Measurements from ENCODE around the gene PODXL2. TPM values are rescaled to one million over a fixed set of nuclear protein-coding genes. Genes with fewer than 3 reads are reported as not detected.

Gene PODXL2
- total RNA-seq, 1 donor from 2014 or later, result 1.4 TPM

- DNase-seq (ENCODE audit: missing footprints) (no peak), ATAC-seq (no peak)
- intact Hi-C loops (cut with DNase I), result no loop called here
These were observed 82.9 kb downstream of the PODXL2 start for GRCh38 chr3:127711896-127712295.

GRCh38 chr3:127712461-127712860, 83.5 kb downstream of the PODXL2 start:
- no peak for DNase-seq (ENCODE audit: missing footprints)
- intact Hi-C loops (cut with DNase I), result no loop called here
- no peak for ATAC-seq

DNA sequence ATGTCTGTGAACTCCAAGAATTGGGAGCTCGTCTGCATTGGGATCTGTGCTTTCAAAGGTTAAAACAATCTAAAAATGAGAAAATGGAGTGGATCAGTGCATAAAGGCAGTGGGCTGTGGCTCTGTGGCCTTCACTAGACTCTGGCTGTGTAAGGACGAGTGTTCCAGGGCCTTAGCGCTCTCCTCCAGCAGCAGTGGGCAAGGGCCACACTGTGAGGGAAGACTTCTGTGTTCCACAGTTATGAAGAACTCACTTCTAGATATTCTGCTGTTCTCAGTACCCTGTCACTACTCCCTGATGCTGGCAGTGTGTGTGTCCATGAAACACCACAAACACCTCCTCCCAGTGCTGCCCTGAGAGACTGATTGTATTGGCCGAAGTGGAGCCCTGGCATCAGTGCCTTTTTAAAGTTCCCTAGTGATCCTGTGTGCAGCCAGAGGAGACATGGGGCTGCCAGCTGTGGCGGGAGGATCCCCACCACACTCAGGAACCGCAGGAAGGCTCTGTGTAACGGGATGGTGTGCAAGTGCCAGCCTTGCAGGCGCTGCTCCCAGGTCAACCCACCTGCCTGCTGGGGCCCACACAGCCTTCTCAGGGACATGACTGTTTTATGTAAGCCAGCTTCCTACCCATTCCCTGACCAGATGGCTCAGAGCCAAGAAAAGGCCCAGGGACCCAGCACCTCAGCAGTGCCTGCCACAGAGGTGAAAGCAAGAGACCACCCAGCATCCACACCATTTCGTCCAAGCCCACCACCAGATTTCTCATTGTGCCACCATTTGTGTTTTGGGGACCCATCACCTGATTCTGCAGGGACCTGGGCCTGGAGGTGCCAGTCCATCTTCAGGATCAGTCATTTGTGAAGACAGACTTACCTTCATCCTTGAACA, 84.1 kb downstream of the PODXL2 start:
- intact Hi-C loops (cut with DNase I), result no loop called here
- ATAC-seq (no peak), DNase-seq (ENCODE audit: missing footprints) (no peak)

DNA sequence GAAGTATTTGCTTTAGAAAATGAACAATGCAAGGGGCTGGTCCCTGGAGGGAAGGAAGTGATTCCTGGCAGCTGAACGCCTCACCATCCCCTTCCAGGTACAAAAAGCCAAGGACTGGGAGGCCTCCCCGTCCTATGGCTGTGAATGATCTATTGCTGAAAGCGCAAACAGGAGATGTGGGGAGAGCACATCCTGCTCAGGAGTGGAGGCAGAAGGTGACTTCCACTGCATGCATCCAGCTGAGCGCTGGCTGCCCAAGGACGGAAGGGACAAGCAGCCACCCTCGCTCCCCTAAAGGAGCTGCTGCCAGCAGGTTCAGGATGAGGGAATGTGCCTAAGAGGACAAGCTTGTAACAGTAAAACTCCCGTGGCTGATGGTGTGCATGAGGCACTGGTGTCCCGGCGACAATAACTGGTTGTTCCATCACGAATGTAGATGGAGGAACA, 85.2 kb downstream of the PODXL2 start:
- intact Hi-C loops (cut with DNase I), result no loop called here
- ATAC-seq (no peak), DNase-seq (ENCODE audit: missing footprints) (no peak)

GRCh38 chr3:127714866-127715265, 85.9 kb downstream of the PODXL2 start:
- ATAC-seq (no peak), DNase-seq (ENCODE audit: missing footprints) (no peak)
- intact Hi-C loops (cut with DNase I), result no loop called here

GRCh38 chr3:127715532-127715931, 86.5 kb downstream of the PODXL2 start:
- ATAC-seq (no peak), DNase-seq (ENCODE audit: missing footprints) (no peak)
- intact Hi-C loops (cut with DNase I), result no loop called here

GRCh38 chr3:127716384-127716783, 87.4 kb downstream of the PODXL2 start:
- intact Hi-C loops (cut with DNase I), result no loop called here
- DNase-seq (ENCODE audit: missing footprints) (no peak), ATAC-seq (no peak)

DNA sequence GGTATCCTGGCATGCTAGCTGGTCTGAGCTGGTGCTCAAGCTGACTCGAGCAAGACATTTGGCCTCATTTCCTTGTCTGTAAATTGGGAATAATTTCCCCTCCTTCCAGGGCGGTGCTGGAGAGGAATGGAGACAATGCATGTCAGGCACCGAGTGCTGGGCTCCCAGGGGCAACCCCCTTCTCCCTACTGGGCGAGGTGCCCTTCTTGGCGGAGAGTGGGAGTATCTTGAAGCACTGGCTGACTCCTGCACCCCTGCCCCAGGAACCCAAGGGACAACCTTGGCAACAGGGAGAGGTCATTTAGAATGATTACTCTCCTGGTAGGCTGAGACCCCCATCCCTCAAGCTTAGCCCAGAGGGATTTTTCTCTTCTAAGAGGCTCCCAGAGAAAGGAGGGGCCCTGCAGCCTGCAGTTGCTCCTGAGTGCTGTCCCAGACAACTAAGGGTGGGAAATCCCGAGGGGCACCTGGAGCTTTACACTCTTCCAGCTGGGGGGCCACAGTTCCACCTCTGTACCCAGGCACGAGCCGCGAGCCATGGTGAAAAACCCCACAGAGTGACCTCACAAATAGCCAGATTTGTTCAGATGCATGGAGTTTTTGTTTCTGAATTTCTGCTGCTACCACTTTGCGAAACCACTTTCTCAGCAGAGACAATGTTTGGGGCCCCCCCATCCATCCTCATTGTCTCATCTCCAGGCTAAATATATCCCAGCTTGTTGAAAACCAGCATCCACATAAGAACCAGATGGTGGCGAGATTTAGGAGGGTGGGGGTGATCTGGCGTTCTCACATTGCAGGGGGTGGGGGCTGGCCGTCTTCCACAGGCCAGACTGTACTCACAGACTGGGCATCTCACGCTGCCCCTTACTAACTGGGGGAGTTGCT, 88.6 kb downstream of the PODXL2 start:
- DNase-seq (ENCODE audit: missing footprints) (no peak), ATAC-seq (peak; percentile 12)
- intact Hi-C loops (cut with DNase I), result no loop called here

- no peak for DNase-seq (ENCODE audit: missing footprints)
- intact Hi-C loops (cut with DNase I), result no loop called here
- no peak for ATAC-seq
These were observed 89.4 kb downstream of the PODXL2 start for GRCh38 chr3:127718245-127718915.

- ATAC-seq, result no peak
- DNase-seq (ENCODE audit: missing footprints), result no peak
- intact Hi-C loops (cut with DNase I), result no loop called here
These were observed 89.9 kb downstream of the PODXL2 start for GRCh38 chr3:127718916-127719290.

DNA sequence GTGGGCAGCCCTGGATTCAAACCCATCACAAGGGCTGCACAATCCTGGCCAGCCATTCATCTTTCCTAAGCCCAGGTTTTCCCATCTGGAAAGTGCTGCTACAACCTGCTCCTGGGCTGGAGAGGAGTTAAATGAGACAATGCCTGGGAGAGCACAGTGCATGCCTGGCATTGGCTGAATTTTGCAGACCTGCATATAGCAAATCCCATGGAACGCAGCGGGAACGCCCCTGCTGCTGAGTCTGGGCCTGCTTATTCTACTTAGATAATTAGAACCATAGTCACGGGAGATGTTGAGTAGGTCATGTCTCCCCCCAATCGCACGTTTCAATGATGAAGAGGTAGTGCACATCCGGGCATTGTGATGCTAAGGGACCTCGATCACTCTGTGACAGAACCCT, 90.4 kb downstream of the PODXL2 start:
- no peak for ATAC-seq
- no peak for DNase-seq (ENCODE audit: missing footprints)
- intact Hi-C loops (cut with DNase I), result no loop called here

DNA sequence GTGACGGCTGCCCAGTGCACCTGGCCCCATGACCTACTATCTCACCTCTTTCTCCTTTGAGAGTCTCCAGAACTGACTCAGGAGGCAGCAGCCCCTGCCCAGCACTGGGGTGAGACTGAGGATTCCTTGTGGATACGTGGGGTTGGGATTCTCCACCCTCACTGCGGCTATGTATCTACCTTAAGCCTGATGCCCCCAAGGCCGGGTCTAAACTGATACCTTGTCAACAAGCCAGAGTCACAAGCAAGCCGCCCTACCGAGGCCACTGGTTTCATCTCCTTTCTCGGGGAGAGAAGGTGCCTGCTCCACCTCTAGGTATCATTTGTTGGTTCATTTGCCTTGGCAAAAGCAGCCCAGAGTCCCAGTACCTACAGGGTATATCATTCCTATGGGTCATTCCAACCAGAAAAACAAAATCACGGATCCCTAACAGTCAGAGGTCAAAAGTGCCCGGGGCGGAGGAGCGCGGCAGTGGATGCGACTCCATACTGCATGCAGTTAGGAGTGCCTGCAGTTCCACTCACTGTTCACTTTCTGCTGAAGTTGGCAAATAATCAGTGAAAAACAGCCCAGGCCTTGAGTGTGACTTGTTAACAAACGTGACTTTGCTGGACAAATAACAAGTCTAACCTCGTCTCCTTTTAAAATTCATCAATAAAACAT, 91.3 kb downstream of the PODXL2 start:
- no peak for DNase-seq (ENCODE audit: missing footprints)
- intact Hi-C loops (cut with DNase I), result no loop called here
- no peak for ATAC-seq

DNA sequence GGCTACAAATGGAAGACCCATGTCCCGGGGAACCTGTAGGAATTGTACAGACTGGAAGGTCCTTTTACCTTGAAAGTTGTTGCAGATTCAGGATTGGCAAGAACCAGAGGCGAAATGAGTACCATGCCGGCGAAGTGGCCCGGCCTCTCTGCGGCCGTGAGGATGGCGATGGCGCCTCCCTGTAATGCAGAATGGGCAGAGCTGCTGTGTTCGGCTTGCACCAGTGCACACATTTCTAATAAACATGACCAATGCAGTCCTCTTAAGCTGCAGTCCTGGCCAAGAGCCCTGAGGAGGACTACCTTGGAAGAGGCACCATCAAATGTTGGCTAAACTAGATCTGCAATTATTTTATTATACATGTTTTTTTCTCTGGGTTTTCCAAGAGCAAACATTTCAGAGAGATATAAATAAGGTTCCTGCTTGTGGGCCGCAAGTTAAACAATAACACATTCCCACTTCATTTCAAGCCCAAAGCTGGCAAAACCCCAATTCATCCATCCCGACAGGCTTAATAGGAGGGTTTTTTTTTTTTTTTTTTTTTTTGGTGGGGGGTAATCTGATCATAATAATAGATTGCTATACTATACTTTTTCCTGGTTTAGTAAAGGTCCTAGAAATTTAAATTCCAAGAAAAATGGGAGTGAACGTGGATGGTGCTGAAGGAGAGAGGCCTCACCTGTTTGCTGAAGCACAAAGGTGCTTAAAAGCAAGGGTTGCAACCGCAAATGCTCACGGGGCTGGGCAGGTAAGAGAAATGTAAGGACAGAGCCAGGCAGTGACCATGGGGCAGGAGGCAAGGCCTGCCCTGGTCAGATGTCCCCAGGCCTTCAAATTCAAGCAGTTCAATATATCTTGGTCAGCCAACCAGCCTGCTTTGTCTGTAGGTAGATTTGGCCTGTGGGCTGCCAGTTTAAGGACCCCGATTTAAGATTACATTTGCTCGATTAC, 92.3 kb downstream of the PODXL2 start:
- DNase-seq (ENCODE audit: missing footprints), result no peak
- intact Hi-C loops (cut with DNase I), result no loop called here

DNA sequence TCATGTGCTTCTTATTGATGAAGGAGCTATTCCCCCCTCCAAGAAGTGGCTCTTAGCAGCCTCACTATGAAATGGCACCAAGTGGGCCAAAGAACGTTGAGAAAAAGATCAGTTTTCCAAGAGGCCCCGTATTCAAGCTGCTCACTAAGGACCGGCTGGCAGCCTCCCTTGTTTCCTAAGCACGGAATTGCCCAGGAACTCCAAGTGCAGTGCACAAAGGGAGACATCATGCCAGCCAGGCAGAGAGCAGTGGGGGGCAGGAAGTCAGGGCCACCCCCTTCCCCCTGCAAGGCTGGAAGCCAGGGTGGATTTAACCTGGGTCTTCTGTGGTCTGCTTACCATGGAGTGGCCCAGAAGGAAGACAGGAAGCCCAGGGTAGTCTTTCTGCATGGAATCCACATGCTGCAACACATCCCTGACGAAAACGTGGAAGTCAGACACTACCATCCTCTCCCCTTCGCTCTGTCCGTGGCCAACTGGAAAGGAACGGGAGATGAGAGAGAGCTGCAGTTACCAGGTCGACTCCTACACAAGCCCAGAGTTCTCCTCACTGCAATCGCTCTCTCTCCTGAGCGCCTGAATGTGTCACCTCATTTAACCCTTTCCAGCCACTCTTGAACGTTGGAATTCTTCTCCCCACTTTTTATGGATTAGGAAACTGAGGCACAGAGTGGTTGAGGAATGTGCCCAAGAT, 93.3 kb downstream of the PODXL2 start:
- no peak for DNase-seq (ENCODE audit: missing footprints)
- intact Hi-C loops (cut with DNase I), result no loop called here
- no peak for ATAC-seq

More for the DNA sequence above, 92.3 kb downstream of the PODXL2 start:
- no peak for ATAC-seq

Measured in Right ventricle myocardium inferior (tissue), 1 donor.